Dermis microvascular lymphatic vessel endothelial cell (primary cell): ENCODE measurements around the gene BATF2. TPM values are rescaled to one million over a fixed set of nuclear protein-coding genes. Genes with fewer than 3 reads are reported as not detected.
"Not testable (repeated sequence)": the region's sequence is repeated elsewhere in the genome, so short reads cannot be mapped to it uniquely, and the experiment has no call there.

Experiments
- DNase-seq, 2 donors: peaks; one replicate each; pipeline versions ENCODE4 v3.0.0 to v3.0.0-alpha.2; 2010; ENCODE audit warnings: low read depth in 2 of 2
- total RNA-seq: library from RNA; depleted of rRNA; stranded (reverse); fragments of >200 nt; gene quantifications from 2 replicates; pipeline ENCODE4 v1.2.1, GENCODE V29; 2014

The BATF2 gene
- total RNA-seq, 1 donor from 2014 or later: 0.39 TPM

- peak; percentile 83 to 94 for DNase-seq
Measured at GRCh38 chr11:65013888-65014725, 17.3 kb upstream of the BATF2 start, which contains the start of gene ARL2. Gene ARL2, plus strand, starts transcription at chr11:65014160. Its CDS starts 48 bp downstream, at chr11:65014208.

- peak; percentile 74 to 87 for DNase-seq
Measured at GRCh38 chr11:65013130-65013887, 16.5 kb upstream of the BATF2 start.

GRCh38 chr11:65008873-65009272, 12.1 kb upstream of the BATF2 start:
- no peak for DNase-seq

- no peak for DNase-seq
Measured at GRCh38 chr11:65008016-65008415, 11.2 kb upstream of the BATF2 start.

- not testable (repeated sequence) for DNase-seq
Measured at GRCh38 chr11:65003968-65004367, 7.2 kb upstream of the BATF2 start.

- peak in 1 of 2 donors; percentile 7 for DNase-seq
Measured at GRCh38 chr11:65003282-65003681, 6.5 kb upstream of the BATF2 start.

- no peak for DNase-seq
Measured at GRCh38 chr11:65002706-65003105, 5.9 kb upstream of the BATF2 start.

GRCh38 chr11:64999478-64999877, 2.7 kb upstream of the BATF2 start:
- DNase-seq: no peak

- DNase-seq: no peak
Measured at GRCh38 chr11:64998690-64999431, 2.1 kb upstream of the BATF2 start.

GRCh38 chr11:64998141-64998540, 1.4 kb upstream of the BATF2 start:
- no peak for DNase-seq

- DNase-seq: no peak
Measured at GRCh38 chr11:64996327-64996709, 453 bp downstream of the BATF2 start.

- no peak for DNase-seq
Measured at GRCh38 chr11:64994318-64994717, 2.5 kb downstream of the BATF2 start.

GRCh38 chr11:64990222-64990923, 6.4 kb downstream of the BATF2 start:
- DNase-seq: peak in 1 of 2 donors; percentile 51

GRCh38 chr11:64989416-64989815, 7.4 kb downstream of the BATF2 start:
- no peak for DNase-seq

- DNase-seq: no peak
Measured at GRCh38 chr11:64987998-64988854, 8.5 kb downstream of the BATF2 start.

- DNase-seq: not testable (repeated sequence)
Measured at GRCh38 chr11:64983339-64983738, 13.4 kb downstream of the BATF2 start.

GRCh38 chr11:64976651-64977050, 20.1 kb downstream of the BATF2 start:
- DNase-seq: no peak

- DNase-seq: no peak
Measured at GRCh38 chr11:64974124-64974523, 22.6 kb downstream of the BATF2 start.

GRCh38 chr11:64971421-64972233, 25.1 kb downstream of the BATF2 start, which contains the start of gene MAJIN:
Gene MAJIN, minus strand, starts transcription at chr11:64972108. Its CDS starts 12,703 bp downstream, at chr11:64959405.
- peak; percentile 63 to 87 for DNase-seq
